GM12874 (cell line): ENCODE results near the gene MYLK2.

Experiments
- TF ChIP-seq, protein P1 (sequence below): IDR thresholded peaks from 2 replicates; pipeline ENCODE4 v1.5.1; 2011; ENCODE audit warnings: low read depth, mild to moderate bottlenecking, control low read depth, low read length, moderate library complexity; ENCODE audit not compliant: insufficient read depth

The MYLK2 gene

DNA sequence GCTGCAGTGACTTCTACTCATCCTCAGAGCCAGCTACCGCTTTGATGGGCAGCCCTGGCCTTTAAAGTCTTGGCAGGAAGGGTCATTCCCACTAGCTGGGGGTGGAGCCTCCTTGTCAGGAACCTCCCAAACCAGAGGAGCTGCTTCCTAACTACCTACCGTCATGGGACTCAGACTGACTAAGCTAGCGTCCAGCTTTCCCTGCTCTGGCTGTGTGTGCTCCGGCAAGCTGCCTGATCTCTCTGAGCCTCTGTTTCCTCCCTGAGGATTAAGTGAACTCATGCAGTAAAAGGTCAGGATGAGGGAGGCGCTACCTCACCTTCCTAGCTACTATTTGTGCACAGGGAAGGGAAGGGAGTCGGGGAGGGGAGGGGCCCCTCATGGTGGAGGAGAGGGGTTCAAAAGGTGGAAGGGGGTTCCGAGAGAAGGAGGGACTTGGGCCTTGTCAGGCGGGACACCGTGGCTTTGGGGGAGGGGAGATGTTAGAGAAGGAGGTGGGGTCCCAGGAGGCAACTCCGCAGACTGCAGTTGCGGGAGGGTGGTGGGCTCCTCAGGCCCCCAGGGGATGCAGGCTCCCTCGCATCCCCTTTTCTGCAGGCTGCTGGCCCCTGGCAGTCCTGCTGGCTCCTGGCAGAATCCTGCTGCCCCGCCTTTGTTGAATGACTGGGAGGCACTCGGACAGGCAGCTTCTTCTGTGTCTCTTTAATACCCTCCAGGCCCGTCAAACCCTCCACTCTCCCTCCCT is 41.4 kb downstream of the MYLK2 start:
- TF ChIP-seq, protein P1, sequence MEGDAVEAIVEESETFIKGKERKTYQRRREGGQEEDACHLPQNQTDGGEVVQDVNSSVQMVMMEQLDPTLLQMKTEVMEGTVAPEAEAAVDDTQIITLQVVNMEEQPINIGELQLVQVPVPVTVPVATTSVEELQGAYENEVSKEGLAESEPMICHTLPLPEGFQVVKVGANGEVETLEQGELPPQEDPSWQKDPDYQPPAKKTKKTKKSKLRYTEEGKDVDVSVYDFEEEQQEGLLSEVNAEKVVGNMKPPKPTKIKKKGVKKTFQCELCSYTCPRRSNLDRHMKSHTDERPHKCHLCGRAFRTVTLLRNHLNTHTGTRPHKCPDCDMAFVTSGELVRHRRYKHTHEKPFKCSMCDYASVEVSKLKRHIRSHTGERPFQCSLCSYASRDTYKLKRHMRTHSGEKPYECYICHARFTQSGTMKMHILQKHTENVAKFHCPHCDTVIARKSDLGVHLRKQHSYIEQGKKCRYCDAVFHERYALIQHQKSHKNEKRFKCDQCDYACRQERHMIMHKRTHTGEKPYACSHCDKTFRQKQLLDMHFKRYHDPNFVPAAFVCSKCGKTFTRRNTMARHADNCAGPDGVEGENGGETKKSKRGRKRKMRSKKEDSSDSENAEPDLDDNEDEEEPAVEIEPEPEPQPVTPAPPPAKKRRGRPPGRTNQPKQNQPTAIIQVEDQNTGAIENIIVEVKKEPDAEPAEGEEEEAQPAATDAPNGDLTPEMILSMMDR, result no peak

GRCh38 chr20:31861135-31861384 is 41.9 kb downstream of the MYLK2 start:
- TF ChIP-seq, protein P1, result no peak

- TF ChIP-seq, protein P1, result no peak
These were observed 42.4 kb downstream of the MYLK2 start for GRCh38 chr20:31861385-31862156.

GRCh38 chr20:31862157-31862470 is 43.0 kb downstream of the MYLK2 start:
- TF ChIP-seq, protein P1, result no peak

GRCh38 chr20:31862506-31862905 is 43.4 kb downstream of the MYLK2 start:
- TF ChIP-seq, protein P1, result no peak

GRCh38 chr20:31863296-31864085 is 44.3 kb downstream of the MYLK2 start:
- TF ChIP-seq, protein P1, result no peak
